Nephron (organoid): ENCODE results near the gene XPO1.

Source experiments
- H3K27ac Mint-ChIP-seq, 3 experiments: 2 replicates each; pipeline ENCODE4 v1.8.0; 2020; ENCODE audit warnings: mixed read lengths in 3 of 3, mild to moderate bottlenecking in 2 of 3, moderate library complexity in 1 of 3
- H3K27me3 Mint-ChIP-seq: 2 replicates; pipeline ENCODE4 v1.8.0; 2021; ENCODE audit warnings: low read depth, mild to moderate bottlenecking, moderate library complexity, mixed read lengths
- H3K36me3 Mint-ChIP-seq: 2 replicates; pipeline ENCODE4 v1.8.0; 2020; ENCODE audit warnings: low read depth, mixed read lengths
- H3K4me1 Mint-ChIP-seq: 2 replicates; pipeline ENCODE4 v1.8.0; 2020; ENCODE audit warnings: mixed read lengths
- H3K4me3 Mint-ChIP-seq, 3 experiments: 2 replicates each; pipeline ENCODE4 v1.8.0; 2020; ENCODE audit warnings: mild to moderate bottlenecking in 3 of 3, mixed read lengths in 3 of 3, moderate library complexity in 2 of 3
- H3K9me3 Mint-ChIP-seq: 2 replicates; pipeline ENCODE4 v1.8.0; 2020; ENCODE audit warnings: mixed read lengths
- CTCF ChIP-seq, 3 experiments: fragments of 200-600 bp; sonication (generic); IDR thresholded peaks; one replicate each; pipeline ENCODE4 v1.5.0; 2021; ENCODE audit warnings: antibody characterized with exemption in 3 of 3; ENCODE audit not compliant: unreplicated experiment in 3 of 3

Gene XPO1

GRCh38 chr2:61436092-61436491 is 102.1 kb downstream of the XPO1 start:
- peaks cover 31% of the 10 kb centered on the region for H3K9me3 Mint-ChIP-seq
- no peak for TF ChIP-seq CTCF (IDR thresholded peaks at IDR 0.05; ENCODE audit: unreplicated experiment in 3 of 3)
- peaks cover 42% of the 10 kb centered on the region for H3K36me3 Mint-ChIP-seq

GRCh38 chr2:61435291-61435690 is 102.9 kb downstream of the XPO1 start:
- Mint-ChIP-seq H3K27ac (no peak overlapping the region), H3K36me3 (peaks cover 42% of the 10 kb centered on the region), H3K4me1 (peaks cover 19% of the 10 kb centered on the region), H3K4me3 (no peak overlapping the region), H3K9me3 (peaks cover 31% of the 10 kb centered on the region), H3K27me3 (no peaks in the 10 kb centered on the region)
- no peak for TF ChIP-seq CTCF (IDR thresholded peaks at IDR 0.05; ENCODE audit: unreplicated experiment in 3 of 3)

More at GRCh38 chr2:61436092-61436491, 102.1 kb downstream of the XPO1 start:
- H3K27ac Mint-ChIP-seq = no peak overlapping the region
- no peak overlapping the region for H3K4me3 Mint-ChIP-seq
- peaks cover 19% of the 10 kb centered on the region for H3K4me1 Mint-ChIP-seq
- H3K27me3 Mint-ChIP-seq = no peaks in the 10 kb centered on the region

GRCh38 chr2:61434314-61434713 is 103.8 kb downstream of the XPO1 start:
- Mint-ChIP-seq H3K36me3 (peaks cover 38% of the 10 kb centered on the region), H3K4me3 (no peak overlapping the region), H3K27me3 (no peaks in the 10 kb centered on the region), H3K4me1 (peaks cover 19% of the 10 kb centered on the region), H3K9me3 (peaks cover 31% of the 10 kb centered on the region), H3K27ac (no peak overlapping the region)
- TF ChIP-seq CTCF (IDR thresholded peaks at IDR 0.05; ENCODE audit: unreplicated experiment in 3 of 3) = no peak

- Mint-ChIP-seq H3K9me3 (peaks cover 28% of the 10 kb centered on the region), H3K27me3 (no peaks in the 10 kb centered on the region), H3K27ac (peak overlapping the region in 1 of 3 experiments; percentile 8), H3K4me1 (peaks cover 19% of the 10 kb centered on the region), H3K4me3 (no peak overlapping the region), H3K36me3 (peaks cover 31% of the 10 kb centered on the region)
- no peak for TF ChIP-seq CTCF (IDR thresholded peaks at IDR 0.05; ENCODE audit: unreplicated experiment in 3 of 3)
Observed at GRCh38 chr2:61433606-61434005, 104.5 kb downstream of the XPO1 start.

GRCh38 chr2:61432990-61433389 is 105.2 kb downstream of the XPO1 start:
- Mint-ChIP-seq H3K27ac (no peak overlapping the region), H3K4me1 (peaks cover 19% of the 10 kb centered on the region), H3K27me3 (no peaks in the 10 kb centered on the region), H3K9me3 (peaks cover 25% of the 10 kb centered on the region), H3K36me3 (peaks cover 30% of the 10 kb centered on the region), H3K4me3 (no peak overlapping the region)
- no peak for TF ChIP-seq CTCF (IDR thresholded peaks at IDR 0.05; ENCODE audit: unreplicated experiment in 3 of 3)

GRCh38 chr2:61431345-61431744 is 106.8 kb downstream of the XPO1 start:
- Mint-ChIP-seq H3K4me3 (no peak overlapping the region), H3K27me3 (no peaks in the 10 kb centered on the region), H3K4me1 (peaks cover 19% of the 10 kb centered on the region), H3K36me3 (peaks cover 16% of the 10 kb centered on the region), H3K9me3 (peaks cover 13% of the 10 kb centered on the region), H3K27ac (no peak overlapping the region)
- TF ChIP-seq CTCF (IDR thresholded peaks at IDR 0.05; ENCODE audit: unreplicated experiment in 3 of 3) = no peak
